Neural progenitor cell (in vitro differentiated cells): ENCODE measurements around the gene TRANK1. TPM values are rescaled to one million over a fixed set of nuclear protein-coding genes. Genes with fewer than 3 reads are reported as not detected.
"Not testable (repeated sequence)": the region's sequence is repeated elsewhere in the genome, so short reads cannot be mapped to it uniquely, and the experiment has no call there.

ENCODE experiments used
- DNase-seq: peaks from one replicate; pipeline ENCODE4 v3.0.0-alpha.2; 2016; ENCODE audit warnings: low spot score
- H2AFZ ChIP-seq: fragments of 200-600 bp; sonication (generic); replicated peaks from 2 replicates; pipeline ENCODE4 v1.6.1; 2016; ENCODE audit warnings: antibody characterized with exemption
- H3F3A ChIP-seq: fragments of 200-600 bp; sonication (generic); 2 replicates; pipeline ENCODE4 v1.6.1; 2016; ENCODE audit warnings: antibody characterized with exemption, low read depth
- H3K27ac ChIP-seq: fragments of 200-600 bp; sonication (generic); 2 replicates; pipeline ENCODE4 v1.5.1; 2016; ENCODE audit warnings: mild to moderate bottlenecking
- H3K27me3 ChIP-seq: fragments of 200-600 bp; sonication (generic); 2 replicates; pipeline ENCODE4 v1.6.1; 2016; ENCODE audit warnings: mild to moderate bottlenecking, moderate library complexity
- H3K36me3 ChIP-seq: fragments of 200-600 bp; sonication (generic); 2 replicates; pipeline ENCODE4 v1.5.1; 2016
- H3K4me1 ChIP-seq: fragments of 200-600 bp; sonication (generic); 2 replicates; pipeline ENCODE4 v1.6.1; 2016; ENCODE audit warnings: mixed run types
- H3K4me2 ChIP-seq: fragments of 200-600 bp; sonication (generic); 2 replicates; pipeline ENCODE4 v1.6.1; 2016
- H3K4me3 ChIP-seq: fragments of 200-600 bp; sonication (generic); 2 replicates; pipeline ENCODE4 v1.5.1; 2016
- H3K79me2 ChIP-seq: fragments of 200-600 bp; sonication (generic); 2 replicates; pipeline ENCODE4 v1.6.1; 2016; ENCODE audit warnings: low read depth
- H3K9ac ChIP-seq: fragments of 200-600 bp; sonication (generic); 2 replicates; pipeline ENCODE4 v1.6.1; 2016
- H3K9me3 ChIP-seq: fragments of 200-600 bp; sonication (generic); 2 replicates; pipeline ENCODE4 v1.5.1; 2016; ENCODE audit warnings: low read depth
- H4K20me1 ChIP-seq: fragments of 200-600 bp; sonication (generic); 2 replicates; pipeline ENCODE4 v1.6.1; 2016; ENCODE audit warnings: low read depth
- H3K27ac Mint-ChIP-seq: 3 replicates; pipeline ENCODE4 v1.8.0; 2021; ENCODE audit warnings: mixed read lengths
- H3K27me3 Mint-ChIP-seq: 2 replicates; pipeline ENCODE4 v1.8.0; 2022; ENCODE audit warnings: low read depth, mild to moderate bottlenecking, inconsistent platforms, moderate library complexity, mixed read lengths; ENCODE audit not compliant: insufficient read depth
- H3K36me3 Mint-ChIP-seq: 3 replicates; pipeline ENCODE4 v1.8.0; 2021; ENCODE audit warnings: mixed read lengths
- H3K4me1 Mint-ChIP-seq: 3 replicates; pipeline ENCODE4 v1.8.0; 2021; ENCODE audit warnings: mixed read lengths
- H3K4me3 Mint-ChIP-seq: 3 replicates; pipeline ENCODE4 v1.8.0; 2021; ENCODE audit warnings: mild to moderate bottlenecking, moderate library complexity, mixed read lengths
- H3K9me3 Mint-ChIP-seq: 3 replicates; pipeline ENCODE4 v1.8.0; 2020; ENCODE audit warnings: mixed read lengths
- EZH2 ChIP-seq: fragments of 200-600 bp; sonication (generic); IDR thresholded peaks from 2 replicates; pipeline ENCODE4 v1.6.1; 2017; ENCODE audit warnings: antibody characterized with exemption, mild to moderate bottlenecking, moderate library complexity
- EZH2phosphoT487 ChIP-seq: fragments of 200-600 bp; sonication (generic); IDR thresholded peaks from 2 replicates; pipeline ENCODE4 v1.6.1; 2017; ENCODE audit warnings: antibody characterized with exemption
- total RNA-seq: library from RNA; depleted of rRNA; stranded (reverse); fragments of >200 nt; gene quantifications from 2 replicates; pipeline ENCODE4 v1.2.3, GENCODE V29; 2015; ENCODE audit warnings: low replicate concordance
- TF ChIP-seq, protein P1 (sequence below): fragments of 200-600 bp; sonication (generic); IDR thresholded peaks from 2 replicates; pipeline ENCODE4 v1.5.1; 2017; ENCODE audit warnings: antibody characterized with exemption, mild to moderate bottlenecking

The TRANK1 gene
- total RNA-seq, 1 donor from 2014 or later, result 10.5 TPM

DNA sequence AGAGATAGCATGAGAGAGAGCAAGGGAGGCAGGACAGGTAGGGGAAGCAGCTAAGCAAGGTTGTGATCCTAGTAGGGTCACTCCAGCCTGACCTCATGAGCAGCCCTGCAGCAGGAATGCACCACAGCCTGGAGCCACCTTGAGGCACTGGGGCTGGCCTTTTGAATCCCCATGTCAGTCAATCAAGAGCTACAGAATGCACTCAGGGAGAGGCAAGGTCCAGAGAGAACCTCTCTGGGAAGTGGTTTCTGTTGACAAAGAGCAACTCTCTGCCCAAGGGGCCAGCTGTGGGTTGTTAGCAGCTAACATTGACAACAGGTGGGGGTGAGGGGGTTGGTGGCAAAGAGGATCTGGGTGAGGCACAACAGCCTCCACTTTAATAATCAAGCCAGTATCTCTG is 54.6 kb downstream of the TRANK1 start:
- no peak overlapping the region for H2AFZ ChIP-seq
- peak; percentile 28 for DNase-seq
- H3K36me3 ChIP-seq, result no peaks in the 10 kb centered on the region
- no peaks in the 10 kb centered on the region for H3K27me3 ChIP-seq
- Mint-ChIP-seq H3K9me3 (no peaks in the 10 kb centered on the region), H3K36me3 (peaks cover 3% of the 10 kb centered on the region), H3K4me1 (peaks cover 9% of the 10 kb centered on the region), H3K27ac (no peak overlapping the region), H3K27me3 (no peaks in the 10 kb centered on the region), H3K4me3 (no peak overlapping the region)
- no peak for TF ChIP-seq EZH2
- TF ChIP-seq, protein P1, sequence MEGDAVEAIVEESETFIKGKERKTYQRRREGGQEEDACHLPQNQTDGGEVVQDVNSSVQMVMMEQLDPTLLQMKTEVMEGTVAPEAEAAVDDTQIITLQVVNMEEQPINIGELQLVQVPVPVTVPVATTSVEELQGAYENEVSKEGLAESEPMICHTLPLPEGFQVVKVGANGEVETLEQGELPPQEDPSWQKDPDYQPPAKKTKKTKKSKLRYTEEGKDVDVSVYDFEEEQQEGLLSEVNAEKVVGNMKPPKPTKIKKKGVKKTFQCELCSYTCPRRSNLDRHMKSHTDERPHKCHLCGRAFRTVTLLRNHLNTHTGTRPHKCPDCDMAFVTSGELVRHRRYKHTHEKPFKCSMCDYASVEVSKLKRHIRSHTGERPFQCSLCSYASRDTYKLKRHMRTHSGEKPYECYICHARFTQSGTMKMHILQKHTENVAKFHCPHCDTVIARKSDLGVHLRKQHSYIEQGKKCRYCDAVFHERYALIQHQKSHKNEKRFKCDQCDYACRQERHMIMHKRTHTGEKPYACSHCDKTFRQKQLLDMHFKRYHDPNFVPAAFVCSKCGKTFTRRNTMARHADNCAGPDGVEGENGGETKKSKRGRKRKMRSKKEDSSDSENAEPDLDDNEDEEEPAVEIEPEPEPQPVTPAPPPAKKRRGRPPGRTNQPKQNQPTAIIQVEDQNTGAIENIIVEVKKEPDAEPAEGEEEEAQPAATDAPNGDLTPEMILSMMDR, result no peak
- TF ChIP-seq EZH2phosphoT487, result no peak
- no peak overlapping the region for H3K27ac ChIP-seq
- no peaks in the 10 kb centered on the region for H3K9me3 ChIP-seq
- H3K4me3 ChIP-seq, result no peak overlapping the region
- H3K9ac ChIP-seq, result no peak overlapping the region
- H4K20me1 ChIP-seq, result no peaks in the 10 kb centered on the region
- peaks cover 5% of the 10 kb centered on the region for H3K4me1 ChIP-seq
- no peaks in the 10 kb centered on the region for H3F3A ChIP-seq
- H3K79me2 ChIP-seq, result no peaks in the 10 kb centered on the region
- no peak overlapping the region for H3K4me2 ChIP-seq

DNA sequence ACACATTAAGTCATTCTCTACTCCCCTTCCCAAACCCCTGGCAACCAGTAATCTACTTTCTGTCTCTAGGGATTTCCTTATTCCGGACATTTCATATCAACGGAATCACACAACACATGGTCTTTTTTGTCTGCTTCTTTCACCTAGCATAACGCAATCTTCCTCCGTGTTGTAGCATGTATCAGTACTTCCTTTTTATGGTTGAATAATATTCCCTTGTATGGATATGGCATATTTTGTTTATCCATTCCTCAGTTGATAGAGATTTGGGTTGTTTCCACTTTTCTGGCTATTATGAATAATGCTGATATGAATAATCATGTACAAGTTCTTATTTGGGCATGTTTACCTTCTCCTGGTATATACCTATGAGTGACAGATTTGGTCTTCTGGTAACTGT is 63.1 kb downstream of the TRANK1 start:
- H3K9ac ChIP-seq, result no peak overlapping the region
- Mint-ChIP-seq H3K27me3 (peaks cover 2% of the 10 kb centered on the region), H3K4me3 (no peak overlapping the region), H3K27ac (no peak overlapping the region), H3K4me1 (peaks cover 7% of the 10 kb centered on the region), H3K9me3 (no peaks in the 10 kb centered on the region), H3K36me3 (no peaks in the 10 kb centered on the region)
- H3K27me3 ChIP-seq, result no peaks in the 10 kb centered on the region
- no peak overlapping the region for H3K4me3 ChIP-seq
- no peak for TF ChIP-seq EZH2phosphoT487
- TF ChIP-seq, protein P1, result no peak
- TF ChIP-seq EZH2, result no peak
- no peak for DNase-seq
- H2AFZ ChIP-seq, result no peak overlapping the region
- H3F3A ChIP-seq, result peaks cover 18% of the 10 kb centered on the region
- H3K27ac ChIP-seq, result no peak overlapping the region
- H3K4me2 ChIP-seq, result no peak overlapping the region
- no peaks in the 10 kb centered on the region for H3K79me2 ChIP-seq
- no peaks in the 10 kb centered on the region for H4K20me1 ChIP-seq
- no peaks in the 10 kb centered on the region for H3K36me3 ChIP-seq
- H3K4me1 ChIP-seq, result peaks cover 9% of the 10 kb centered on the region
- no peaks in the 10 kb centered on the region for H3K9me3 ChIP-seq

DNA sequence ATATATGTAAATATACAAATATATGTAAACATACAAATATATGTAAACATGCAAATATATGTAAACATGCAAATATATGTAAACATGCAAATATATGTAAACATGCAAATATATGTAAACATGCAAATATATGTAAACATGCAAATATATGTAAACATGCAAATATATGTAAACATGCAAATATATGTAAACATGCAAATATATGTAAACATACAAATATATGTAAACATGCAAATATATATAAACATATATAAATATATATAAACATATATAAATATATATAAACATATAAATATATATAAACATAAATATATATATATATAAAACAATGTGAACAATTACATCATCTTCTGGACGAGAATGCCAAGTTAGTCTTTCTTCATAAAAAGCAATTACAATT is 65.0 kb downstream of the TRANK1 start:
- H3K9me3 Mint-ChIP-seq, H3K27me3 Mint-ChIP-seq, H3K27ac ChIP-seq, H3K36me3 Mint-ChIP-seq, H3K27me3 ChIP-seq, H3K4me3 Mint-ChIP-seq, H3K36me3 ChIP-seq, H3K4me1 ChIP-seq, H3K27ac Mint-ChIP-seq, H3K79me2 ChIP-seq, H3K4me3 ChIP-seq, H3K9ac ChIP-seq, H3K4me2 ChIP-seq, DNase-seq, H4K20me1 ChIP-seq, H3K9me3 ChIP-seq, H2AFZ ChIP-seq: not testable (repeated sequence)
- peaks cover 18% of the 10 kb centered on the region for H3F3A ChIP-seq
- H3K4me1 Mint-ChIP-seq, result peaks cover 13% of the 10 kb centered on the region

DNA sequence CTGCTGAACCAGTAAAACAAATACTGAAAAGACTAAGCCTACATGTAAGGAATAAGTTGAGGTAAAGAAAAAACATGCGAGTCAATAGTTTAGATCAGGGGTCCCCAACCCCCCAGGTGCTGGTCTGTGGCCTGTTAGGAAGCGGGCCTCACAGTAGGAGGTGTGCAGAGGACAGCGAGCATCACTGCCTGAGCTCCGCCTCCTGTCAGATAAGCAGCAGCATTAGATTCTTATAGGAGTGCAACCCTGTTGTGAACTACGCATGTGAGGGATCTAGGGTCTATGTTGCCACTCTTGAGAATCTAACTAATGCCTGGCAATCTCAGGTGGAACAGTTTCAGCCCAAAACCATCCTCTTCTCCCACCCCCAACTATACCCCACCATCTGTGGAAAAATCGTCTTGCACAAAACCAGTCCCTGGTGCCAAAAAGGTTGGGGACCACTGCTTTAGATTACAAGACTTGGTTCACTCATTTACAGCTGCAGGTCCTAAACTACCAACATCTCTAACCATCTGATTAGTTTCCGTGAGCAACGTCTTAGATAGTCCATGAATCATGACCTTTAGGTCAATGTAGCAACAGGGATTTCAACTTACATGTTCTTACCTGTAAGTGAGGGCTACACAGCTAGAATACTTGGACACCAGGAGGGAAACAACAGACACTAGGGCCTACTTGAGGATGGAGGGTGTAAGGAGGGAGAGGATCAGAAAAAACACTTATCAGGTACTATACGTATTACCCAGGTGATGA is 66.7 kb downstream of the TRANK1 start:
- Mint-ChIP-seq H3K4me1 (peaks cover 22% of the 10 kb centered on the region), H3K36me3 (no peaks in the 10 kb centered on the region), H3K4me3 (no peak overlapping the region), H3K27ac (no peak overlapping the region), H3K9me3 (no peaks in the 10 kb centered on the region), H3K27me3 (peaks cover 5% of the 10 kb centered on the region)
- Histone ChIP-seq H3K9ac (no peak overlapping the region), H3K27me3 (no peaks in the 10 kb centered on the region), H3K36me3 (no peaks in the 10 kb centered on the region), H2AFZ (no peak overlapping the region), H3K4me2 (no peak overlapping the region), H3K79me2 (no peaks in the 10 kb centered on the region), H3F3A (peaks cover 18% of the 10 kb centered on the region), H4K20me1 (no peaks in the 10 kb centered on the region), H3K27ac (no peak overlapping the region), H3K9me3 (no peaks in the 10 kb centered on the region), H3K4me3 (no peak overlapping the region), H3K4me1 (peaks cover 9% of the 10 kb centered on the region)
- DNase-seq, result peak; percentile 16
- TF ChIP-seq EZH2phosphoT487 (no peak), EZH2 (no peak)
- TF ChIP-seq, protein P1, result no peak
